ENCODE data around the gene LINC01488. TPM values are rescaled to one million over a fixed set of nuclear protein-coding genes. Genes with fewer than 3 reads are reported as not detected.
A peak's percentile ranks its signal among the peaks of the same experiment; 100 is the strongest.

The LINC01488 gene
- total RNA-seq, 1 donor from 2014 or later: not detected

- H3K79me2 ChIP-seq (ENCODE audit: insufficient read depth, low read length): no peaks in the 10 kb centered on the region
- no peaks in the 10 kb centered on the region for H3K36me3 ChIP-seq (ENCODE audit: insufficient read depth, low read length)
- Mint-ChIP-seq H3K27me3 (ENCODE audit: low read depth, unreplicated experiment) (peaks cover 29% of the 10 kb centered on the region), H3K27ac (ENCODE audit: unreplicated experiment) (no peak overlapping the region), H3K4me3 (ENCODE audit: unreplicated experiment) (no peak overlapping the region), H3K4me1 (ENCODE audit: low read depth, unreplicated experiment) (peaks cover 6% of the 10 kb centered on the region), H3K9me3 (ENCODE audit: unreplicated experiment) (peaks cover 14% of the 10 kb centered on the region), H3K36me3 (ENCODE audit: low read depth, unreplicated experiment) (peaks cover 3% of the 10 kb centered on the region)
- no peak overlapping the region for H2AFZ ChIP-seq (ENCODE audit: low read depth, low read length)
- TF ChIP-seq EZH2 (IDR thresholded peaks at IDR 0.05; ENCODE audit: insufficient read depth, low read length) (no peak), CTCF (IDR thresholded peaks at IDR 0.05; ENCODE audit: insufficient read depth, low read depth, low read length) (no peak)
- H3K4me2 ChIP-seq (ENCODE audit: low read length): peak overlapping the region; percentile 44
- no peaks in the 10 kb centered on the region for H4K20me1 ChIP-seq (ENCODE audit: insufficient read depth, low read length)
- no peaks in the 10 kb centered on the region for H3K9me3 ChIP-seq (ENCODE audit: insufficient read depth, low read depth, low read length)
- FAIRE-seq (no peak), DNase-seq (ENCODE audit: low read depth) (no peak)
- no peaks in the 10 kb centered on the region for H3K27me3 ChIP-seq (ENCODE audit: insufficient read depth, low read length)
- no peak overlapping the region for H3K9ac ChIP-seq (ENCODE audit: low read length)
- H3K4me1 ChIP-seq (ENCODE audit: insufficient read depth, low read length): peaks cover 21% of the 10 kb centered on the region
- no peak overlapping the region for H3K27ac ChIP-seq (ENCODE audit: low read depth, low read length)
- H3K4me3 ChIP-seq (ENCODE audit: insufficient read depth, low read depth, low read length): no peak overlapping the region
Observed at GRCh38 chr11:69509846-69510390, 28.5 kb downstream of the LINC01488 start.

GRCh38 chr11:69510471-69511357, 29.3 kb downstream of the LINC01488 start:
- Histone ChIP-seq H4K20me1 (ENCODE audit: insufficient read depth, low read length) (no peaks in the 10 kb centered on the region), H3K4me1 (ENCODE audit: insufficient read depth, low read length) (peaks cover 21% of the 10 kb centered on the region), H3K9ac (ENCODE audit: low read length) (no peak overlapping the region), H2AFZ (ENCODE audit: low read depth, low read length) (no peak overlapping the region), H3K79me2 (ENCODE audit: insufficient read depth, low read length) (no peaks in the 10 kb centered on the region), H3K36me3 (ENCODE audit: insufficient read depth, low read length) (no peaks in the 10 kb centered on the region), H3K27ac (ENCODE audit: low read depth, low read length) (no peak overlapping the region), H3K27me3 (ENCODE audit: insufficient read depth, low read length) (no peaks in the 10 kb centered on the region), H3K4me3 (ENCODE audit: insufficient read depth, low read depth, low read length) (no peak overlapping the region), H3K4me2 (ENCODE audit: low read length) (peak overlapping the region; percentile 44), H3K9me3 (ENCODE audit: insufficient read depth, low read depth, low read length) (no peaks in the 10 kb centered on the region)
- H3K4me1 Mint-ChIP-seq (ENCODE audit: low read depth, unreplicated experiment): peaks cover 6% of the 10 kb centered on the region
- no peak for TF ChIP-seq CTCF (IDR thresholded peaks at IDR 0.05; ENCODE audit: insufficient read depth, low read depth, low read length)
- no peak for TF ChIP-seq EZH2 (IDR thresholded peaks at IDR 0.05; ENCODE audit: insufficient read depth, low read length)
- peaks cover 28% of the 10 kb centered on the region for H3K27me3 Mint-ChIP-seq (ENCODE audit: low read depth, unreplicated experiment)
- H3K27ac Mint-ChIP-seq (ENCODE audit: unreplicated experiment): no peak overlapping the region
- H3K4me3 Mint-ChIP-seq (ENCODE audit: unreplicated experiment): peak overlapping the region; percentile 14
- peaks cover 14% of the 10 kb centered on the region for H3K9me3 Mint-ChIP-seq (ENCODE audit: unreplicated experiment)
- peaks cover 5% of the 10 kb centered on the region for H3K36me3 Mint-ChIP-seq (ENCODE audit: low read depth, unreplicated experiment)
- no peak for FAIRE-seq
- DNase-seq (ENCODE audit: low read depth): peak; percentile 68
